GM12878 (cell line): Measurements from ENCODE around the gene FAT1. TPM values are rescaled to one million over a fixed set of nuclear protein-coding genes. Genes with fewer than 3 reads are reported as not detected.

ENCODE experiments used
- ATAC-seq: fragments of 200-7000 bp; cut with Tn5 transposase; 3 replicates; pipeline ENCODE4 v1.9.1; 2020; ENCODE audit warnings: mild to moderate bottlenecking, moderate library complexity
- BruUV-seq: library from RNA; stranded (reverse); fragments of 400-500 nt; replicated peaks from 2 replicates; lab custom pipeline; 2021; lab: Mats Ljungman, UMichigan
- CTCF ChIA-PET: fragments of 300-600 bp; sonication (Branson Sonifier 250); formaldehyde crosslinking; extraction: SDS; loops from one replicate; lab custom pipeline; 2021; ENCODE audit warnings: inconsistent platforms; lab: Yijun Ruan, JAX
- POLR2A ChIA-PET: fragments of 350-600 bp; formaldehyde crosslinking; extraction: SDS; loops from one replicate; lab custom pipeline; 2021; ENCODE audit warnings: inconsistent platforms; lab: Charles Lee
- RAD21 ChIA-PET: fragments of 300-600 bp; sonication (Branson Sonifier 250); formaldehyde crosslinking; loops from one replicate; lab custom pipeline; 2023; ENCODE audit warnings: antibody characterized with exemption; ENCODE audit not compliant: unreplicated experiment; lab: Charles Lee
- SMC1A ChIA-PET: fragments of 300-600 bp; sonication (Branson Sonifier 250); formaldehyde crosslinking; loops from one replicate; lab custom pipeline; 2023; ENCODE audit not compliant: unreplicated experiment, uncharacterized antibody; lab: Charles Lee
- DNase-seq: peaks from one replicate; pipeline ENCODE4 v3.0.0-alpha.2; 2011; ENCODE audit warnings: low read depth, low spot score
- FAIRE-seq: peaks from 3 replicates; lab custom pipeline; 2011; peaks lifted over from hg19 to GRCh38; lab: Jason Lieb, UNC
- H2AFZ ChIP-seq: 2 replicates; pipeline ENCODE4 v1.6.0; 2011; ENCODE audit warnings: low read depth, low read length, control low read depth; ENCODE audit not compliant: control insufficient read depth
- H3K27ac ChIP-seq: 2 replicates; pipeline ENCODE4 v1.5.1; 2011; ENCODE audit warnings: control low read depth; ENCODE audit not compliant: control insufficient read depth, insufficient read depth
- H3K27me3 ChIP-seq, 2 experiments: replicated peaks in 1 of 2; 2 replicates each; pipeline versions ENCODE4 v1.6.0 to v1.6.1; 2011; ENCODE audit warnings: low read length in 1 of 2; ENCODE audit not compliant: control insufficient read depth in 2 of 2, insufficient read depth in 2 of 2
- H3K36me3 ChIP-seq, 2 experiments: 2 replicates each; pipeline ENCODE4 v1.5.1; 2011; ENCODE audit warnings: low read length in 1 of 2; ENCODE audit not compliant: control insufficient read depth in 2 of 2, insufficient read depth in 2 of 2
- H3K4me1 ChIP-seq: 2 replicates; pipeline ENCODE4 v1.6.1; 2011; ENCODE audit warnings: mild to moderate bottlenecking, low read length, moderate library complexity, mixed read lengths; ENCODE audit not compliant: control insufficient read depth, insufficient read depth
- H3K4me2 ChIP-seq: 2 replicates; pipeline ENCODE4 v1.6.0; 2011; ENCODE audit warnings: control low read depth; ENCODE audit not compliant: control insufficient read depth, insufficient read depth
- H3K4me3 ChIP-seq: fragments of 200-600 bp; sonication (generic); 2 replicates; pipeline ENCODE4 v1.5.1; 2016
- H3K79me2 ChIP-seq: 2 replicates; pipeline ENCODE4 v1.6.0; 2011; ENCODE audit warnings: low read length; ENCODE audit not compliant: control insufficient read depth, insufficient read depth
- H3K9ac ChIP-seq: 2 replicates; pipeline ENCODE4 v1.8.0; 2011; ENCODE audit warnings: low read length, control low read depth, mixed read lengths; ENCODE audit not compliant: control insufficient read depth, insufficient read depth
- H3K9me3 ChIP-seq: replicated peaks from 3 replicates; pipeline ENCODE4 v1.5.1; 2011; ENCODE audit warnings: mild to moderate bottlenecking, low read length; ENCODE audit not compliant: control insufficient read depth, insufficient read depth
- H4K20me1 ChIP-seq: 2 replicates; pipeline ENCODE4 v1.6.0; 2011; ENCODE audit not compliant: control insufficient read depth, insufficient read depth
- ATF3 ChIP-seq: IDR thresholded peaks from 2 replicates; pipeline ENCODE4 v1.6.1; 2011; ENCODE audit warnings: low read depth, mild to moderate bottlenecking, low read length, moderate library complexity, borderline replicate concordance; ENCODE audit errors: extremely low read depth
- CEBPZ ChIP-seq: fragments of 150-350 bp; IDR thresholded peaks from 2 replicates; pipeline ENCODE4 v1.6.1; 2016; ENCODE audit warnings: low read depth, low read length
- CHD1 ChIP-seq: IDR thresholded peaks from 2 replicates; pipeline ENCODE4 v1.6.1; 2012; ENCODE audit warnings: low read depth, low read length, improper control_type of control experiment
- POLR2A ChIP-seq: IDR thresholded peaks from 2 replicates; pipeline ENCODE4 v1.6.1; 2011; ENCODE audit warnings: low read depth, mild to moderate bottlenecking, low read length
- SKIL ChIP-seq: fragments of 450-650 bp; IDR thresholded peaks from 2 replicates; pipeline ENCODE4 v1.6.1; 2017; ENCODE audit warnings: mild to moderate bottlenecking, low read depth, inconsistent platforms; ENCODE audit not compliant: poor library complexity, severe bottlenecking
- STAT3 ChIP-seq: IDR thresholded peaks from 2 replicates; pipeline ENCODE4 v1.6.1; 2011; ENCODE audit warnings: low read depth, low read length, improper control_type of control experiment
- TCF3 ChIP-seq: IDR thresholded peaks from 2 replicates; pipeline ENCODE4 v1.6.1; 2012; ENCODE audit warnings: low read depth, mild to moderate bottlenecking, low read length, borderline replicate concordance; ENCODE audit not compliant: insufficient read depth
- ZNF207 ChIP-seq: fragments of 450-650 bp; IDR thresholded peaks from 2 replicates; pipeline ENCODE4 v1.6.1; 2014; ENCODE audit warnings: antibody characterized with exemption, mild to moderate bottlenecking, borderline replicate concordance
- ZSCAN29 ChIP-seq: fragments of 450-650 bp; IDR thresholded peaks from 2 replicates; pipeline ENCODE4 v1.6.1; 2017; ENCODE audit warnings: mild to moderate bottlenecking, moderate library complexity
- WGBS: methylation state at CpG from one replicate; pipeline ENCODE4 v1.1.6; 2016; ENCODE audit warnings: low lambda C conversion rate; ENCODE audit not compliant: insufficient replicate concordance, insufficient coverage; ENCODE audit errors: missing lambda C conversion rate; 5-methylcytosine and 5-hydroxymethylcytosine counted together
- in situ Hi-C: fragments of 300-500 bp; cut with MboI; formaldehyde crosslinking; loops from 9 replicates; pipeline ENCODE4 v1.14.3; 2018; ENCODE audit warnings: mixed read lengths
- intact Hi-C: fragments of 100-400 bp; cut with micrococcal nuclease; formaldehyde crosslinking; loops from one replicate; pipeline ENCODE4 v1.14.2; 2022; ENCODE audit not compliant: unreplicated experiment
- polyA plus RNA-seq, 11 experiments: library from polyadenylated mRNA; depleted of rRNA in 4 of 11; unstranded in 6 of 11; stranded (reverse) in 5 of 11; fragments of >200 nt; fragmentation: Nextera tagmentation in 4 of 11; fragmentation: Illumina TruSeq in 1 of 11; extraction: Ambion mirVana in 4 of 11; extraction: Trizol in 1 of 11; gene quantifications; 1 replicate in 1 of 11; 2 replicates in 10 of 11; pipeline versions ENCODE4 v1.2.1 to v1.2.3, GENCODE V29; 2011 to 2016; ENCODE audit warnings: inconsistent platforms in 2 of 11, missing spikeins in 2 of 11, low read depth in 1 of 11
- total RNA-seq, 4 experiments: library from RNA; depleted of rRNA in 3 of 4; stranded (reverse); fragments of >200 nt in 3 of 4; fragmentation: Illumina TruSeq in 1 of 4; extraction: Trizol in 1 of 4; gene quantifications; 2 replicates each; pipeline versions ENCODE4 v1.2.1 to v1.2.3, GENCODE V29; 2013 to 2021
- TF ChIP-seq, protein P1 (sequence below): fragments of 450-650 bp; IDR thresholded peaks from 2 replicates; pipeline ENCODE4 v1.6.1; 2018; ENCODE audit warnings: mild to moderate bottlenecking, low read depth, moderate library complexity; ENCODE audit not compliant: partially characterized antibody
- TF ChIP-seq, protein P2 (sequence below): IDR thresholded peaks from 2 replicates; pipeline ENCODE4 v1.6.1; 2012; ENCODE audit warnings: low read length, inconsistent platforms

Gene FAT1
- total and polyA plus RNA-seq, 10 of the 15 experiments (the other 5 are each of a cell fraction or from before 2014, with no cell fraction given), result 0.04 to 11.8 (median 0.11) TPM; not detected in 1

DNA sequence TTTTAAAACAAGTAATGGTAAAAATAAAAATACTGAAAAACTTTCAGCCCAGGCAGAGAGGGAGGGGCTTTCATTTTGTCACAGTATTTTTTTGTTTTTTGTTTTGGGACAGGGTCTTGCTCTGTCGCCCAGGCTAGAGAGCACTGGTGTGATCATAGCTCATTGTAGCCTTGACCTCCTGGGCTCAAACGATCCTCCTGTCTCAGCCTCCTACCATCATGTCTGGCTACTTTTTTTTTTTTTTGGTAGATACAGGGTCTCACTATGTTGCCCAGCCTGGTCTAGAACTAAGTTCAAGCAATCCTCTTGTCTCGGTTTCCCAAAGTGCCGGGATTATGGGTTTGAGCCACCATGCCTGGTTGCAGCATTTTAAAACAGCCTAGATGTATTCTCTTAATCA is 40.8 kb upstream of the FAT1 start:
- no peaks in the 10 kb centered on the region for H3K27me3 ChIP-seq
- ChIA-PET SMC1A (no interaction called here), RAD21 (no interaction called here), CTCF (no interaction called here), POLR2A (no interaction called here)
- DNase-seq (no peak), FAIRE-seq (no peak), ATAC-seq (no peak)
- no peak overlapping the region for H3K4me2 ChIP-seq
- intact Hi-C loops, result no loop called here
- no peak for TF ChIP-seq STAT3
- TF ChIP-seq CEBPZ, result no peak
- TF ChIP-seq ZNF207, result no peak
- TF ChIP-seq, protein P1, sequence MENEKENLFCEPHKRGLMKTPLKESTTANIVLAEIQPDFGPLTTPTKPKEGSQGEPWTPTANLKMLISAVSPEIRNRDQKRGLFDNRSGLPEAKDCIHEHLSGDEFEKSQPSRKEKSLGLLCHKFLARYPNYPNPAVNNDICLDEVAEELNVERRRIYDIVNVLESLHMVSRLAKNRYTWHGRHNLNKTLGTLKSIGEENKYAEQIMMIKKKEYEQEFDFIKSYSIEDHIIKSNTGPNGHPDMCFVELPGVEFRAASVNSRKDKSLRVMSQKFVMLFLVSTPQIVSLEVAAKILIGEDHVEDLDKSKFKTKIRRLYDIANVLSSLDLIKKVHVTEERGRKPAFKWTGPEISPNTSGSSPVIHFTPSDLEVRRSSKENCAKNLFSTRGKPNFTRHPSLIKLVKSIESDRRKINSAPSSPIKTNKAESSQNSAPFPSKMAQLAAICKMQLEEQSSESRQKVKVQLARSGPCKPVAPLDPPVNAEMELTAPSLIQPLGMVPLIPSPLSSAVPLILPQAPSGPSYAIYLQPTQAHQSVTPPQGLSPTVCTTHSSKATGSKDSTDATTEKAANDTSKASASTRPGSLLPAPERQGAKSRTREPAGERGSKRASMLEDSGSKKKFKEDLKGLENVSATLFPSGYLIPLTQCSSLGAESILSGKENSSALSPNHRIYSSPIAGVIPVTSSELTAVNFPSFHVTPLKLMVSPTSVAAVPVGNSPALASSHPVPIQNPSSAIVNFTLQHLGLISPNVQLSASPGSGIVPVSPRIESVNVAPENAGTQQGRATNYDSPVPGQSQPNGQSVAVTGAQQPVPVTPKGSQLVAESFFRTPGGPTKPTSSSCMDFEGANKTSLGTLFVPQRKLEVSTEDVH, result no peak
- no peak for TF ChIP-seq CHD1
- no peak for TF ChIP-seq SKIL
- TF ChIP-seq POLR2A, result no peak
- TF ChIP-seq ATF3, result no peak
- TF ChIP-seq ZSCAN29, result no peak
- TF ChIP-seq TCF3, result no peak
- TF ChIP-seq, protein P2, sequence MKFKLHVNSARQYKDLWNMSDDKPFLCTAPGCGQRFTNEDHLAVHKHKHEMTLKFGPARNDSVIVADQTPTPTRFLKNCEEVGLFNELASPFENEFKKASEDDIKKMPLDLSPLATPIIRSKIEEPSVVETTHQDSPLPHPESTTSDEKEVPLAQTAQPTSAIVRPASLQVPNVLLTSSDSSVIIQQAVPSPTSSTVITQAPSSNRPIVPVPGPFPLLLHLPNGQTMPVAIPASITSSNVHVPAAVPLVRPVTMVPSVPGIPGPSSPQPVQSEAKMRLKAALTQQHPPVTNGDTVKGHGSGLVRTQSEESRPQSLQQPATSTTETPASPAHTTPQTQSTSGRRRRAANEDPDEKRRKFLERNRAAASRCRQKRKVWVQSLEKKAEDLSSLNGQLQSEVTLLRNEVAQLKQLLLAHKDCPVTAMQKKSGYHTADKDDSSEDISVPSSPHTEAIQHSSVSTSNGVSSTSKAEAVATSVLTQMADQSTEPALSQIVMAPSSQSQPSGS, result no peak
- no peak overlapping the region for H3K4me3 ChIP-seq
- H3K79me2 ChIP-seq, result no peaks in the 10 kb centered on the region
- H3K4me1 ChIP-seq, result no peaks in the 10 kb centered on the region
- WGBS, result 25% methylated on average over 4 of the region's 4 CpGs
- H3K36me3 ChIP-seq, result no peaks in the 10 kb centered on the region
- H3K9ac ChIP-seq, result no peak overlapping the region
- no TSS peak for BruUV-seq
- no peaks in the 10 kb centered on the region for H3K9me3 ChIP-seq
- no peaks in the 10 kb centered on the region for H4K20me1 ChIP-seq
- H2AFZ ChIP-seq, result no peak overlapping the region
- in situ Hi-C loops, result no loop called here
- no peak overlapping the region for H3K27ac ChIP-seq
